NCI-H2227 treated with DMSO at 0.1 percent for 48 hours (cell line): ENCODE results near the gene IL13RA2.

Experiments used
- DNase-seq: peaks from one replicate; lab custom pipeline; 2025; lab: John Stamatoyannopoulos, UW

Gene IL13RA2, protein sequence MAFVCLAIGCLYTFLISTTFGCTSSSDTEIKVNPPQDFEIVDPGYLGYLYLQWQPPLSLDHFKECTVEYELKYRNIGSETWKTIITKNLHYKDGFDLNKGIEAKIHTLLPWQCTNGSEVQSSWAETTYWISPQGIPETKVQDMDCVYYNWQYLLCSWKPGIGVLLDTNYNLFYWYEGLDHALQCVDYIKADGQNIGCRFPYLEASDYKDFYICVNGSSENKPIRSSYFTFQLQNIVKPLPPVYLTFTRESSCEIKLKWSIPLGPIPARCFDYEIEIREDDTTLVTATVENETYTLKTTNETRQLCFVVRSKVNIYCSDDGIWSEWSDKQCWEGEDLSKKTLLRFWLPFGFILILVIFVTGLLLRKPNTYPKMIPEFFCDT

DNA sequence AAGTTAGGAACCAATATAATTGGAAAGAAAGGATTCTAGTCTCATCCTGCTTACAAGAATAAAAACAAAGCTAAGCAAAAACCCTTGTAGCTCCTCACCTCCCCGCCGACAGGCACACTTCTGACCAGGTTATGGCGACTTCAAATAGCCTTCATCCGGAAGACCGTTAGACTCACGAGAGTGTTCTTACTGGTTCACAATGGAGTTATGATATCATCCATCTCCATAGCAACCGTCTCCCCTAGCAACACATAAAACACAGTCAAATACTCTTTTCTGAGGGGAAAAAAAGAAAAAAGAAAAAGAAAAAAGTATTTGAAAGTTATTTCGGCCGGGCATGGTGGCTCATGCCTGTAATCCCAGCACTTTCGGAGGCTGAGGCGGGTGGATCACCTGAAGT is at the start of gene IL13RA2:
IL13RA2 (minus strand) TSS at position 162 of the 400 bp plus-strand sequence. CDS start 347 bp downstream, outside the sequence.
- DNase-seq = no peak

DNA sequence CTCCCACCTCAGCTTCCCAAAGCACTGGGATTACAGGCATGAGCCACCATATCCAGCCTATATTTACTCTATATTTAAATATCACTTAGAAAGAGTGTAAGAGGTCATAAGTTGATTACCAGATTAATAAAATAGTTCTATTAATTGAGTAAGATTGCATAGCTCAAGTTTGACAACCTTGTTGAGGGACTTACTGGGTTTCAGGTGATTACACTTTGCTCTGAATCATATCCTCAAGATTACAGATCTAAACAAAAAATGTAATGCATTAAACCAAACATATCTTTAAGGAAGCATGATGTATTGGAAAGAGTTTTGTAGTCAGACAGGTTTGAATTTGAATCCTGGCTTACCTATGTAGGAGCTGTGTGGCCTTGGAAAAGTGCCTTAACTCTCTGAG is 47.9 kb upstream of the IL13RA2 start:
- no peak for DNase-seq

- DNase-seq = no peak
Observed at GRCh38 chrX:115060013-115060412, 42.6 kb upstream of the IL13RA2 start.

DNA sequence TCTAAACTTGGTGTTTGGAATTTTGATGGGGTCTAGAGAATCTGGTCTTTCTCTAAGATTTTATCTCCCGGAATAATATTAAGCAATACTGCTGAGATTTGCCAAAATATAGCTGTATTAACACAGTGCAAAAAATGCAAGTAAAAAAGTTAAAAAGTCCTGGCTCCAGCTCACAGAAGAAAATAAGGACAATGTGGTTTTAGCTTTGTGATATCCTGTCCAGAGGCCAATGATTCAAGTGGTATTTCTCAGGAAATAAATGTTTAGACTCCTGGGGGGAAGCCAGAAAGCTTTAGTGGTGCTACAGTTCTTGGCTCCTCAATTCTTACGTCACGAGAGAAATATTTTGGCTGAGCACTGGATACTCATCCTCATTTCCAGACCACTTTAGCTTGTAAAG is 40.9 kb upstream of the IL13RA2 start:
- no peak for DNase-seq

DNA sequence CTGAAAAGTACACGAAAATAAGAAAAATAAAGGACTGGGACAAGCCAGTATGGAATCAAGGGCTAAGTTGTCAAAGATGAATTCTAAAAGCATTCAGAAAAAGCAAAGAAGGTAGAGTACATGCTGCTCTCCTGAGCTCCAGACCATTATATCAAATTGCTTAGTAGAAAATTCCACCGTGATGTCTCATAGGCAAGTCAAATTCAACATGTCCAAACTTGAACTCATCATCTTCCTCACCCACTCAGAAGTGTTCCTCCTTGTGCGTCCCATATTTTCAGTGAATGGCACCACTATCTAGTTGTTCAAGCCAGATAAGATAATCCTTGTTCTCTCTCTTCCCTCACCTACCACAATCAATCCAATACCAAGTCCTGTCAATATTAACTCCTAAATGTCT is 37.5 kb upstream of the IL13RA2 start:
- no peak for DNase-seq

- DNase-seq = no peak
Observed at GRCh38 chrX:115053223-115053622, 35.8 kb upstream of the IL13RA2 start.

DNA sequence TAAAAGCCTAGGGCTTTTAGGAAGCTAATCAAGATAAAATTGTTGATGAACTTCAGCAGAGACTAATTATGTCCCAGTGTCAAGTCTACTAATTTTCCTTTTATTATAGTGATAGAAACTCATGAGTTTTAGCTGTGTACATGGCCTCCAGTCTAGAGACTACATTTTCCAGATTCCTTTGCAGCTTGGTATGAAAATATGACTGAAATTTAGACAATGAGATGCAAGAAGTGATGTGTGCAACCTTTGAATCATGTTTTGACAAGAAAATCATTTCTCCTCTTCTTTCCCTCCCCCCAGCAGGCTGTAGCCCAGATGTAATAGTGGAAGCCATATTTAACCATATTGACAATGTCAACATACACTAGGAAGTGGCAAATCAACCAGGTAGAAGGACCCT is 30.3 kb upstream of the IL13RA2 start:
- DNase-seq = no peak

GRCh38 chrX:115047181-115047580 is 29.8 kb upstream of the IL13RA2 start:
- DNase-seq = no peak

GRCh38 chrX:115040417-115040816 is 23.0 kb upstream of the IL13RA2 start:
- DNase-seq = no peak

DNA sequence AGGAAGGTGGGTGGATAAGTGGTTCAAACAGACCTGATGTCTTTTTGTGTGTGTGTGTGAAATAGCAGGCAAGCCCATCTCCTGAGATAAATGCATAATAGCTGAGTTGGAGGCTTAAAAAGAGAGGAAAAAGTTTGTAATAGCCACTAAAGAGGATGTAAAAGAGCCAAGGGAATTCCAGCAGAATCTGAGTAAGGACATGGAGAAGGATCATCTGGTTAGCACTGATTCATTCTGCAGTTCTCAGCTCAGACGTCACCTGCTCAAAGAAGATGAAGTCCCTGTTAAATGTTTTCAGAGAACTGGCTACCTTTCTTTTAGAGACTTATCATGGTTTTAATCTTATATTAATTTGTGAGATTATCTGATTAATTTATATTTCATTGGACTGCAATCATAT is 21.0 kb upstream of the IL13RA2 start:
- no peak for DNase-seq

DNA sequence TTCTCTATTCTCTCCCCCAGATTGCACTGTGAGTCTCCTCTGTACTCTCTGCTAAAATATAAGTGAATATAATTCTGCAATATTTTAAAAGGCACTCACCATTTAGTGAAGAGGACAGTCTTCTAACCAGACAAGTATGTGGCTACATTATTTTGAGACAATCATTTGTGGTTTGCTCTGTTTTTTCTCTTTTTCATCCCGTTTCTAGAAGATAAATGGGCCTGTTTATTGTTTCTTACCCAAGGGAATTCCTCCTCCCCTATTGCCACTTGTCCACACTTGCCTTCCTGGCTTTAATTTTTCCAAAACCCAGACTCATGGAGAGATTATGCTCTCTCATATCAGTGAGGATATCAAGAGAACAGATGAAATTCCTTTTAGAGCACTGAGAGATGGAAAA is 18.6 kb upstream of the IL13RA2 start:
- DNase-seq = no peak

- no peak for DNase-seq
Observed at GRCh38 chrX:115031989-115032388, 14.6 kb upstream of the IL13RA2 start.

- DNase-seq = no peak
Observed at GRCh38 chrX:115030625-115031024, 13.2 kb upstream of the IL13RA2 start.

DNA sequence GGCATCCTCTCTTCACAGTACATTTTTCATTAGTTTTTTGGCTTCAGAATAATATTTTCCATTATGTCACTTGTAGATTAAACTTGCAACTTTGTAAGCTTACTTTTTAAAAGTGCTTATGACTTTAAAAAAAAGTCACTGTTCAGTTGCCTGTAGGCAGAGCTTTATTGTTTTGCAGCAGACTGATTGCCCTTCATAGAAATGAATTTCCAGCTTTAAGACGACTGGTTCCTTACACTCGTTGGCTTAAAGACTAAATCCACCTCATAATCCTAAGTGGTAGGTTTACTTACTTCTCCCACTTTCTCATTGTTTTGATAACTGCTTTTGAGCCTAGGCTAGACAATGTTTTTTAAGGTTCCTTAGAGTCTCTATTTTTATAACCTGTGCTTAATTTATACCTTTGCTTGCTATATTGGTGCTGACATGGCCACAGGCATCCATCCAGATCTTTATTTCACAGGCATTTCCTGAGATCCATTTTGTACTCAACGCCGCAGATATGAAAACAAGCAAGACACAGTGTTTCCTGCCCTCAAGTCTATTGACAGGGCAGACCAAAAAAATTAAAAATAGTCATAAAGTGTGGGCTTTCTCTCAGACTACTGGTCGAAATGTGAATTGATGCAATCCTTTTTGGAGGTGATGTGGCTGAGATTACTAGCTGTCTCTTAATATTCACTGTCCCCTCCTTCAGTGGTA is 12.6 kb upstream of the IL13RA2 start:
- DNase-seq = no peak

GRCh38 chrX:115029440-115029839 is 12.0 kb upstream of the IL13RA2 start:
- DNase-seq = no peak

DNA sequence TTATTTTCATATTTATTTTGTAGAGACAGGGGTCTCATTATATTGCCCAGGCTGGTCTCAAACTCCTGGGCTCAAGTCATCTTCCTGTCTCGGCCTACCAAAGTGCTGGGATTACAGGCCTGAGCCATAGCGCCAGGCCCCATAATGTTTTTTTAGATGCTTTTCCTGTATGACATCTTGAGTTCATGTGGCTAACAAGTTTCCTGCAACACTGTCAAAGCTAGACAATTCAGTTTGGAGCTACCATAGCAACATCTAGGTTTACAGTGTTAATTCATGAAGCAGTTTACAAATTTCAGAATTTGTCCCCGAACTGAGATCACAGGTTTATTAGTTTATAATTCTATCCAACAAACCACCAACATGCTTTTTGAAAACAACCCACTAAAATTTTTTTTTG is 6.4 kb upstream of the IL13RA2 start:
- no peak for DNase-seq

DNA sequence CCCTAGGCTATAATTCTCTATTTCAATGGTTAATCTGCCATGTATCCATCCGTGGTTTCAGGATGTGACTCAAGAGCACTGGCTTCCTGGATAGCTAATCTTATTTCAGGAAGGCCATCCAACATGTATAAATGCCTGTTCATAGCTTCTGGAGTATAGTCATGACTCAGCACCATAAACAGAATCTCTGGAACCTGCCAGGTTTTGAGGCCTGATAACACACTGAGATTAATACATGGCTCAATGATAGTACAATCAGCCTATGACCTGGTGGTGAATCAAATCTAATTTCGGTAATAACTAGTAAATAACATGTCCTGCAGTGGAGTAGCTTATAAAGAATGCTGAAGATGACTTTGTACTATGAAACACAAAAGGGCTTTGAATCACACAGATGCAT is 5.7 kb upstream of the IL13RA2 start:
- DNase-seq = no peak

GRCh38 chrX:115021121-115021520 is 3.7 kb upstream of the IL13RA2 start:
- no peak for DNase-seq

DNA sequence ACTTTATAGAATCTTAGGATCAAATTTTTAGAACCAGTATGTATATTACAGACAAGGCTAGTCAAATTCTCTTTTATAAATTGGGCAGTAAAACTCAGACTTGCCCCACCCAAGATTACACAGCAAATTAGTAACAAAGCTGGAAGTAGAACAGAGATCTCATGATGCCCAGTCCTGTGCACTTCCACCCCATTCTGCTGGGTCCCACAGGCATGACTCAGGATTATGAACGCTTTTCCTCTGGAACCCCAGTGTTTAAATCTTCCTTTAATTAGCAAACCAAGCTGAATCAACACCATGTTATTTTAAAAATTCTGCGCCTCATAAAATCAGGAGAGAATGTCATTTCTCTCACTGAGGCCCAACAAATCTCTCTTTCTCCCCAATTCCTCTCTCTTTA is 1.5 kb upstream of the IL13RA2 start:
- no peak for DNase-seq

DNA sequence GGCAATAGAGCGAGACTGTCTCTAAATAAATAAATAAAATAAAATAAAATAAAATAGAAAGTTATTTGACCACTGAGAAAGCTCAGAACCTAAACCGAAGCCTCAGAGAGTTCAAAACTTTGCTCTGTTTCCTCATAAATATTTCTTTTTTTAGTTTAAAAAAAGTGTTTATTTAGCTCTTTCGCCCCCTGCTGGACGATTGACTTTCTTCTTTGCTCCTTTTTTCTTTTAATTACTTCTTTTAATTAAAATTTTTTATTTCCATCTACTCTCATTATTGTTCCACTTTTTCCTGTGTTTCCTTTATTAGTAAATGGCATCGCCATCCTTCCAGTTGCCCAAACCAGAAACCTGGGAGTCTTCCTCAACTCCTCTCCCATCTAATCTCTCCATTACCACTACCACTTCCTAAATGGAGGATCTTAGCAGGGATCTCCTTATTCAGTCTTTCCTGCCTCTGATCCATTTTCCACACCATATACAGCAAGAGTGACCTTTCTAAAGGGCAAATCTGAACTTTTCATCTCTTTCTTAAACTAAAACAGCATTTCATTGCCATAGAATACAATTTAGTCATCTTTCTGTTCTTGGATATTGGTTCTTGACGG is 728 bp upstream of the IL13RA2 start:
- DNase-seq = no peak

GRCh38 chrX:115013705-115014104 is 3.7 kb downstream of the IL13RA2 start:
- DNase-seq = no peak

- DNase-seq = no peak
Observed at GRCh38 chrX:115011428-115011827, 6.0 kb downstream of the IL13RA2 start.

DNA sequence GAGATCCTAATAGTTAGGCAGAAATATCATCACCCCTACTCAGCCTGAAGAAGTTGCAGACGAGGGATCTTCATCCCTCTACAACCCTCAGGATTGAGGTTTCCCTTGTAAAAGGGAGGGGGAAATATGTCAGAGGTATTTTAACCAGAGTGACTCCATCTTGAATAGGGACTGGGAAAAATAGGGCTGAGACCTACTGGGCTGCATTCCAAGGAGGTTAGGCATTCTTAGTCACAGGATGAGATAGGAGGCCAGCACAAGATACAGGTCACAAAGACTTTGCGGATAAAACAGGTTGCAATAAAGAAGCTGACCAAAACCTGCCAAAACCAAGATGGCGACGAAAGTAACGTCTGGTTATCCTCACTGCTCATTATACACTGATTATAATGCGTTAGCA is 17.5 kb downstream of the IL13RA2 start:
- no peak for DNase-seq
